SK-N-SH (cell line): ENCODE data around the gene HSF4.

Experiments
- GATA2 ChIP-seq: sonication (generic); formaldehyde crosslinking; IDR thresholded peaks from 2 replicates; pipeline ENCODE4 v1.5.0; 2020; ENCODE audit warnings: mild to moderate bottlenecking, missing genetic modification reagents
- NRF1 ChIP-seq: IDR thresholded peaks from 2 replicates; pipeline ENCODE4 v1.6.1; 2012; ENCODE audit warnings: low read depth, mild to moderate bottlenecking, low read length
- TAF1 ChIP-seq: IDR thresholded peaks from 2 replicates; pipeline ENCODE4 v1.6.1; 2012; ENCODE audit warnings: low read depth, mild to moderate bottlenecking, low read length, moderate library complexity, borderline replicate concordance
- TEAD4 ChIP-seq: IDR thresholded peaks from 2 replicates; pipeline ENCODE4 v1.4.0; 2012; ENCODE audit warnings: mild to moderate bottlenecking, borderline replicate concordance; ENCODE audit not compliant: insufficient read depth
- TF ChIP-seq, protein P1 (sequence below): fragments of 200-600 bp; sonication (generic); IDR thresholded peaks from 2 replicates; pipeline ENCODE4 v1.6.1; 2017; ENCODE audit warnings: antibody characterized with exemption, mild to moderate bottlenecking, moderate library complexity

DNA sequence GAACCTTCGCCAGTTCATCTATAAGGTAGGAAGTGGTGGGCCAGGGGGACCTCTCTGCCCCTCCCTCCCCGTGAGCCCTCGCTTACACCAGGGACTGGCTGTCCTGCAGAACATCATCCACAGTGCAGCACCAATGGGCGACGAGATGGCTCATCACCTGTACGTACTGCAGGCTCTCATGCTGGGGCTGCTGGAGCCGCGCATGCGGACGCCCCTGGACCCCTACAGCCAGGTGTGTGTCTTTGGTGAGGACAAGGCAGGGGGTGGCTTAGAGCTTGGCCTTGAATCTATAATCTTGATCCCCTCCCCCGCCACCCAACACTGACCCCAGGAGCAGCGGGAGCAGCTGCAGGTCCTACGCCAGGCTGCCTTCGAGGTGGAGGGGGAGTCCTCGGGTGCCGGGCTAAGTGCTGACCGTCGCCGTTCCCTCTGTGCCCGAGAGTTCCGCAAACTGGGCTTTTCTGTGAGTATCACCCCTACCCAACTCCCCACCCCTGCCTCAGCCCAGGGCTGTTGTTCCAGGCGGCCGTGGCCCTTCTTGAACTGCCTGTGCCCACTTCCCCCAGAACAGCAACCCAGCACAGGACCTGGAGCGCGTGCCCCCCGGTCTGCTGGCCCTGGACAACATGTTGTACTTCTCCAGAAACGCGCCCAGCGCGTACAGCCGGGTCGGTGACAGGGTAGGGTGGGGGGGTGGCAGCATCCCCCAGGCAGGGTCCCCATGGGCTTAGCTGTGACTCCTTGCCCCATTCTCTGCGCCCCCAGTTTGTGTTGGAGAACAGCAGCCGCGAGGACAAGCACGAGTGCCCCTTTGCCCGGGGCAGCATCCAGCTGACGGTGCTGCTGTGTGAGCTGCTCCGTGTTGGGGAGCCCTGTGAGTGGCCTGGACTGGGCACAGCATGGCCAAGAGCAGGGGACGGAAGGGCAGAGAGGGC lies 37.1 kb downstream of the HSF4 start:
- TF ChIP-seq NRF1: no peak
- TF ChIP-seq TAF1: no peak
- TF ChIP-seq GATA2 (CRISPR knock-in tag): no peak
- no peak for TF ChIP-seq TEAD4
- TF ChIP-seq, protein P1, sequence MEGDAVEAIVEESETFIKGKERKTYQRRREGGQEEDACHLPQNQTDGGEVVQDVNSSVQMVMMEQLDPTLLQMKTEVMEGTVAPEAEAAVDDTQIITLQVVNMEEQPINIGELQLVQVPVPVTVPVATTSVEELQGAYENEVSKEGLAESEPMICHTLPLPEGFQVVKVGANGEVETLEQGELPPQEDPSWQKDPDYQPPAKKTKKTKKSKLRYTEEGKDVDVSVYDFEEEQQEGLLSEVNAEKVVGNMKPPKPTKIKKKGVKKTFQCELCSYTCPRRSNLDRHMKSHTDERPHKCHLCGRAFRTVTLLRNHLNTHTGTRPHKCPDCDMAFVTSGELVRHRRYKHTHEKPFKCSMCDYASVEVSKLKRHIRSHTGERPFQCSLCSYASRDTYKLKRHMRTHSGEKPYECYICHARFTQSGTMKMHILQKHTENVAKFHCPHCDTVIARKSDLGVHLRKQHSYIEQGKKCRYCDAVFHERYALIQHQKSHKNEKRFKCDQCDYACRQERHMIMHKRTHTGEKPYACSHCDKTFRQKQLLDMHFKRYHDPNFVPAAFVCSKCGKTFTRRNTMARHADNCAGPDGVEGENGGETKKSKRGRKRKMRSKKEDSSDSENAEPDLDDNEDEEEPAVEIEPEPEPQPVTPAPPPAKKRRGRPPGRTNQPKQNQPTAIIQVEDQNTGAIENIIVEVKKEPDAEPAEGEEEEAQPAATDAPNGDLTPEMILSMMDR: no peak
